C4-2B (cell line): ENCODE measurements around the gene RGS11.

ENCODE experiments used
- H3K27ac ChIP-seq: fragments of 450-650 bp; 2 replicates; pipeline ENCODE4 v1.5.1; 2017
- ZFX ChIP-seq: fragments of 450-650 bp; IDR thresholded peaks from 2 replicates; pipeline ENCODE4 v1.6.1; 2017
- TF ChIP-seq, protein P1 (sequence below): fragments of 450-650 bp; conservative IDR thresholded peaks from 2 replicates; pipeline ENCODE4 v1.5.1; 2017; ENCODE audit warnings: mild to moderate bottlenecking

RGS11 gene

DNA sequence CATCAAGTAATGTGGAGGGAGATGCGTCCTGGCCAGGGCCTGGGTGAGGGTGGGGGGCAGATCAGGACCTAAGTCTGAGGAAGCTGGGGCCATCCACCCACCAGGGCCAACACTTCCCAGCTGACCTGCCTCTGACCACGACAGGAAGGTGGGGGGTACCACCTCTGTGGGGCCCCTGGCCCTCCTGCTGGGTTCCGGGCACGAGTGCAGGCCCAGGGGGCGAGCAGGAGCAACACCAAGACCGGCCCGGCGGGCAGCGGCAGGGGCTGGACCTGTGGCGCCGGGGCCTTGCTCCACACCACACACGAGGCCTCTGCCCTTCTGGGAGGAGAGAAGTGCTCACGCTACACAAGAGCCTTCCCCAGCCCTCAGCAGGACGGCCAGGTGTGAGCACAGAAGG lies 20.5 kb upstream of the RGS11 start:
- no peak overlapping the region for H3K27ac ChIP-seq
- no peak for TF ChIP-seq ZFX
- TF ChIP-seq, protein P1, sequence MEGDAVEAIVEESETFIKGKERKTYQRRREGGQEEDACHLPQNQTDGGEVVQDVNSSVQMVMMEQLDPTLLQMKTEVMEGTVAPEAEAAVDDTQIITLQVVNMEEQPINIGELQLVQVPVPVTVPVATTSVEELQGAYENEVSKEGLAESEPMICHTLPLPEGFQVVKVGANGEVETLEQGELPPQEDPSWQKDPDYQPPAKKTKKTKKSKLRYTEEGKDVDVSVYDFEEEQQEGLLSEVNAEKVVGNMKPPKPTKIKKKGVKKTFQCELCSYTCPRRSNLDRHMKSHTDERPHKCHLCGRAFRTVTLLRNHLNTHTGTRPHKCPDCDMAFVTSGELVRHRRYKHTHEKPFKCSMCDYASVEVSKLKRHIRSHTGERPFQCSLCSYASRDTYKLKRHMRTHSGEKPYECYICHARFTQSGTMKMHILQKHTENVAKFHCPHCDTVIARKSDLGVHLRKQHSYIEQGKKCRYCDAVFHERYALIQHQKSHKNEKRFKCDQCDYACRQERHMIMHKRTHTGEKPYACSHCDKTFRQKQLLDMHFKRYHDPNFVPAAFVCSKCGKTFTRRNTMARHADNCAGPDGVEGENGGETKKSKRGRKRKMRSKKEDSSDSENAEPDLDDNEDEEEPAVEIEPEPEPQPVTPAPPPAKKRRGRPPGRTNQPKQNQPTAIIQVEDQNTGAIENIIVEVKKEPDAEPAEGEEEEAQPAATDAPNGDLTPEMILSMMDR: no peak

DNA sequence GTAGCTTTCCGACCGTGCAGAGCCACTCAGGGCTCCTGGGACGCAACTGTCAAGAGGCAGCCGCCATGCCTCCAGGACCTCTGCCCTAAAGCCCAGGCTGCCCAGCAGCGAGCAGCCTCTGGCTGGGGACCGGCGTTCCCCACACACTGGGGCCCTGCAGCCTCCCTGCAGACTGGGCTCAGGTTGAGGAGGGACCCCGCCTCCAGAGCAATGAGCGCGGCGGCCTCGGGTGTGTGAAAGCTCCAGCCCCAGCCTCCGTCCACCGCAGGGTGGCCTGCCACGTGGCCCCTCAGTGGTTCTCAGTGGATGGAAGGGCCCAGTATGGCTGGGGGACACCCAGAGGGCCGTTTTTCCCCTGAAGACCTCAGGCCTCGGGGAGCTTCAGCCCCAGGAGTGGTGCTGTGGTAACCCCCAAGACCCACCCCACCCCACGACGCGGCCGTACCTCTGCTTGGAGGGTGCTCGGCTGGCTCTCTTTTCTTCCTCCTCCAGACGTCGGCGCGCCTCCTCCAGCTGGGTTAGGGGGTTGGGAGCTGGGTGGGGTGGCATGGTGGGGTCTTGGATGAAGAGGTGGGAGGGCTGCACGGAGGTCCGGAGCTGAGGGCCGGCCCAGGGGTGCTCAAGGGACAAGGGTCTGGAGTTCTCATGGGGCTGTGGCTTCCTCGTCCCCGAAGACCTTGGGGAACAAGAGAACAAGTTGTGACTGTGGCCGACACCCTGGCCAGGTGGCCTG lies 17.5 kb upstream of the RGS11 start:
- H3K27ac ChIP-seq: no peak overlapping the region
- TF ChIP-seq ZFX: no peak

DNA sequence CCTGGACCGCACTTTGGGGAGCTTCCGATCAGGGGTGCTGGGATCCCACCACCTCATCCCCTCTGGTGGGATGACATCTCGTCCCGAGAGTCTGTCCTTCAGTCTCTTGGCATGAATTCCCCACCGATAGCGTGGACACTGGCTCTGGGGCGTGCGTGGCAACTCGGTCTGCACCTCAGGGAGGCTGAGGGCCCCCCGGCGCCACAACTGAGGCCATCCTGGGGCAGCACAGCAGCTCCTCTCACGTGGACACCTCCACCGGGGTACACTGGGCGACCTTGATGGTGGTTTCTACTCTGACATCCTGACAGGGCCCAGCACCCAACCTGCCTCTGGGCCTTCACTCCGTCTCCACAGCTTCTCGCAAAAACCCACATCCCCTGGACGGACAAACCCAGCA lies 15.8 kb upstream of the RGS11 start:
- TF ChIP-seq, protein P1: no peak
- no peak for TF ChIP-seq ZFX
- H3K27ac ChIP-seq: no peak overlapping the region

DNA sequence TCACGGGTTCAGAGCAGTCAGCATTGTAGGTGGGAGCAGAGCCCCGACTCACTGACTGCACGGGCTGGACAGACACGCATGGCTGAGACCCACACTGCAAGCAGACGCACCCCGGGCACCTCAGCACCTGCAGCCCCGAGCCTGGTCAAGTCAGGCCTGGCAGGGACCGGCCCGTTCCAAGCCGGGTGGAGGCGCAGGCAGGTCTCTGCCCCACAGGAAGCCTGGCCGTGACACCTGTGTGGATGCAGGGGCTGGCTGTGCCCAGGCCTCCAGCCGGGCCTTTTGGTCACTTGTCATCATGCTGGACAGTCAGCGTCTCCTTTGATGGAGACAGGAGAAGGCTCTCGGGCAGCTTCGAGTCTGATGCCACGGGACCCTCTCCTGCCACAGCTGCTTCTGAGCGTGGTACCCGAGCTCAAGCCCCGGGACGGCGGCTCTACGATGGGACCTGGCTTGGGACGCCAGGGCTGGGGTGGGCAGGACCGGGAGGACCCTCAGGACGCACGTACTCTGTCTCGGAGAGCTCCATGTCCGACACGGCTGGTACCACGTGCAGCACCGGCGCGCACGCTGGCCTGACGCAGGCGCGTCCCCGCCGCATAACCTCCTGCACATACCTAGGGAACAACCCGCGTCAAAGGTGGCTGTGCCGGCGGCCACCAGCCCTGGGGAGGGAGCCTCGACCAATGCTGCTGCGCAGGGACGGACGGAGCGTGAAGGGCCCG lies 15.1 kb upstream of the RGS11 start:
- TF ChIP-seq ZFX: no peak
- TF ChIP-seq, protein P1: no peak
- H3K27ac ChIP-seq: no peak overlapping the region

DNA sequence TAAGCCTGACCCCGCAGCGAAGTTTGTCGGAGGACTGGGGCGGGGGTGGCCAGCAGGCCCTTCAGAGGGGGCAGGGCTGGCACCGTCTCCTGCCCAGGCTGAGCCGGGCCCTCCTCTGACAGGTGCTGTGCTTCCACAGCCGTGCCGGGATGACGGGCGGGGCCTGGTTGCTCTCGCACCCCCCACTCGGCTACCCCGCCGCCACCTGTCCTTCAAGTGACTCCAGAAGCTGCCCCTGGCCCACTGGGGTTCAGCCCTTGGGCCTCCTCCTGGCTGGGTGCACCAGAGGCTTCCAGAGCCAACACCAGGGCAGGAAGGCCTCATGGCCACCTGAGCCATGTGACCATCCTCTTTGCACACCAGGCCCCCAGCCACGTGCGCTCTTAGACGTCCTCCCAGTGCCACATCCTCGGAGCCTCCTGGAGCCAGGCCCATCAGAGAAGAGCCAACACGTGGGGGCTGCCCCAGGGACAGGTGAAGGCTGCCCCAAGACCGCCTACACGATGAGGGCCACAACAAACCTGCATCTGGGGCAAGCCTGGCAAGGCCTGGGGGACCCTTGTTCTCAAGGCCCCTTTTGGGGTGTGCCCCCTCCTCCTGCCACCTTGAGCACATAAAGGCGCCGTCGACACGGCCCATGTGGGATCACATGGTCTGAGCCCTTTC lies 14.4 kb upstream of the RGS11 start:
- TF ChIP-seq, protein P1: no peak
- no peak for TF ChIP-seq ZFX
- no peak overlapping the region for H3K27ac ChIP-seq

DNA sequence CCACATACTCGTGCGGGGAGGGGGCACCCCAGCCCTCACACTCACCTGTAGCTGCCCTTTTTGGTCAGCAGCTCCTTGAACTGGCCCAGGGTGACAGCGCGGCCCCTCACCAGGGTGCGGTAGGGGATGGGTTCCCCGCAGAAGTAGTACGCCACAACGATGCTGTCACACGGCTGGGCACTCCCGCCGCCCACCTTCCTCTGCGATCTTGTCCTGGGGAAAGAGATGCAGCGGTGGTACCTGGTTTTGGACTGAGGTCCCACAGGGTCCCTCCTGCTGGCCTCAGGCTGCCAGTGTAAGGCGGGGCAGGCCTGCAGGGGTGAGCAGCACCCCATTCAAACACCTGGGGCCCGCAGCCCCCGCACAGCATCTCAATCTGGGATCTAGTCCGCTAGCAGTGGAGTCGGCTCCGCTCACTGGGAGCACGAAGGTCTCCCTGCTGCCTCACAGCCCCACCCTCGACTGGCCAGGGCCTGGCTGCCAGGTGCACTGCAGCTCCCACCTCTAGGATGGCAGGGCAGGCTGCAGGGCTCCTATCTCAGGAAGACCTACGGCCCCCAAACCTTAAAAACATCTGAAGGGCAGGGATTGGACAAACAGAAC lies 13.8 kb upstream of the RGS11 start:
- TF ChIP-seq ZFX: no peak
- TF ChIP-seq, protein P1: no peak
- H3K27ac ChIP-seq: no peak overlapping the region

DNA sequence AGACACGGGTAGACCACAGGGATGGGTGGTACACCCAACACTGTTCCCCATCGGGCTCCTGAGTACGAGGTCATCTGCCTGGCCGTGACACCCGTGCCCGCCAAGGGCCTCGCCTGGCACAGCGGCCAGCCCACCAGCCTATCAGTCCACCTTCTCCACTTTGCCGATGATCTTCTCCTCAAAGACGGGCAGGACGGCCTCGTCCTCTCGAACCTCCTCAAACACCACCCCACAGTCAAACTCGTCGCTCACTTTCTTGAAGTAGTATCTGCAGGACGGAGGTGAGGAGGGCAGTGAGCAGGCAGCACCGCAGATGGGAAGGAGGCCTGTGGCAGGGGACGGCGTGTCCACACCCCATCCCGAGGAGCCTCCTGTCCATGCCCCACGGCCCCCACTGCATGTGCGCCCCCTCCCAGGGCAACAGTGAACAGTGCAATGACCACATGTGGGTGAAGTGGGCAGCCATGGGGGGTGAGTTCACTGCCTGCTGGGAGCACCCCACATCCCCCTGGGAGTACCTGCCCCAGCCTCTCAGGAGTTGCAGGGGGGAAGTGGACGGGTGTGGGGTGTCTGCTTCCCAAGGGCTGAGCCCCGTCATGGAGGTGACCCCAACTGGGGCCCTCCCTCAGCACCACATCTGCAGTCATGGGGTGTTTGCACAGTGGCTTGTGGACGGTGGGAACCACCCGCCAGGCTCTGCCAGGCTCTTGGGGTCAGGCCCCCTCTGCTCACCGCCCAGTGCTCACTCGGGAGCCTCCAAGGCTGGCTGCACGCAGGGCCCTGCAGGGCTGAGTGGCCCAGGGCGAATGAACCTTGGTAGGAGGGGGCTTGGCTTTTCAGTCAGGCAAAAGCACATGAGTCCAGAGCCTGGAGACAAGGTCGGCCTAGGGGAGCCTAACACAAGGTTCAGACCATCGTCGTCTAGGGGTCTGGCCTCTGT lies 12.5 kb upstream of the RGS11 start:
- no peak overlapping the region for H3K27ac ChIP-seq
- no peak for TF ChIP-seq ZFX
- TF ChIP-seq, protein P1: no peak
